HepG2 (cell line): ENCODE data around the gene RBP4. TPM values are rescaled to one million over a fixed set of nuclear protein-coding genes. Genes with fewer than 3 reads are reported as not detected.

Experiments
- ATAC-seq: fragments of 200-7000 bp; cut with Tn5 transposase; 3 replicates; pipeline ENCODE4 v1.9.1; 2020; ENCODE audit warnings: mild to moderate bottlenecking, moderate library complexity
- BruUV-seq: library from RNA; stranded (reverse); fragments of 400-500 nt; replicated peaks from 2 replicates; lab custom pipeline; 2021; lab: Mats Ljungman, UMichigan
- CTCF ChIA-PET: fragments of 300-600 bp; formaldehyde crosslinking; extraction: SDS; loops from one replicate; lab custom pipeline; 2021; ENCODE audit warnings: low total read pairs, inconsistent platforms, low intra/inter-chr PET ratio; lab: Yijun Ruan, JAX
- POLR2A ChIA-PET: fragments of 350-600 bp; sonication (Branson Sonifier 250); formaldehyde crosslinking; loops from one replicate; lab custom pipeline; 2020; ENCODE audit warnings: antibody characterized with exemption, inconsistent platforms; lab: Yijun Ruan, JAX
- DNase-seq: peaks from one replicate; pipeline ENCODE4 v3.0.0-alpha.2; 2015; ENCODE audit warnings: low spot score
- FAIRE-seq: peaks from 3 replicates; lab custom pipeline; 2011; peaks lifted over from hg19 to GRCh38; lab: Jason Lieb, UNC
- H2AFZ ChIP-seq: one replicate; pipeline ENCODE4 v1.6.1; 2011; ENCODE audit warnings: low read length, inconsistent platforms
- H3K27ac ChIP-seq: fragments of 300-600 bp; 3 replicates; pipeline ENCODE4 v1.8.0; 2011; ENCODE audit warnings: mixed run types, mild to moderate bottlenecking, mixed read lengths, low read length, inconsistent platforms; ENCODE audit not compliant: insufficient read depth; ENCODE audit errors: extremely low read length
- H3K27me3 ChIP-seq, 2 experiments: fragments of 200-600 bp in 1 of 2; 2 replicates in 1 of 2; 3 replicates in 1 of 2; pipeline versions ENCODE4 v1.6.0 to v1.8.0; 2011; ENCODE audit warnings: low read length in 2 of 2, mild to moderate bottlenecking in 2 of 2, moderate library complexity in 2 of 2, inconsistent platforms in 1 of 2; ENCODE audit not compliant: insufficient read depth in 2 of 2, control insufficient read depth in 1 of 2
- H3K36me3 ChIP-seq, 2 experiments: fragments of 200-600 bp in 1 of 2; replicated peaks in 1 of 2; 2 replicates in 1 of 2; 3 replicates in 1 of 2; pipeline versions ENCODE4 v1.5.1 to v1.8.0; 2011; ENCODE audit warnings: low read length in 2 of 2, inconsistent platforms in 1 of 2; ENCODE audit not compliant: insufficient read depth in 2 of 2, control insufficient read depth in 1 of 2
- H3K4me1 ChIP-seq: 2 replicates; pipeline ENCODE4 v1.5.1; 2012; ENCODE audit warnings: low read length, inconsistent platforms; ENCODE audit not compliant: insufficient read depth
- H3K4me2 ChIP-seq: 2 replicates; pipeline ENCODE4 v1.6.0; 2011; ENCODE audit warnings: low read depth, low read length, inconsistent platforms
- H3K4me3 ChIP-seq, 3 experiments: fragments of 200-600 bp in 1 of 3; sonication (generic), shearing (Covaris generic) in 1 of 3; replicated peaks in 1 of 3; 2 replicates each; pipeline ENCODE4 v1.5.1; 2011 to 2016; ENCODE audit warnings: low read length in 3 of 3, inconsistent platforms in 2 of 3, low read depth in 2 of 3, mild to moderate bottlenecking in 2 of 3, control low read depth in 1 of 3, mixed read lengths in 1 of 3; ENCODE audit not compliant: insufficient read depth in 1 of 3
- H3K79me2 ChIP-seq: one replicate; pipeline ENCODE4 v1.6.1; 2011; ENCODE audit warnings: low read length, inconsistent platforms; ENCODE audit not compliant: insufficient read depth
- H3K9ac ChIP-seq: 2 replicates; pipeline ENCODE4 v1.6.0; 2011; ENCODE audit warnings: mild to moderate bottlenecking, low read depth, low read length, inconsistent platforms; ENCODE audit not compliant: insufficient read depth
- H3K9me3 ChIP-seq: 2 replicates; pipeline ENCODE4 v1.5.1; 2012; ENCODE audit warnings: mild to moderate bottlenecking, low read length
- H4K20me1 ChIP-seq: 2 replicates; pipeline ENCODE4 v1.6.0; 2011; ENCODE audit warnings: inconsistent platforms, mild to moderate bottlenecking, low read length, moderate library complexity; ENCODE audit not compliant: insufficient read depth
- ZSCAN30 ChIP-seq: sonication (generic); formaldehyde crosslinking; IDR thresholded peaks from 2 replicates; pipeline ENCODE4 v1.5.0; 2020; ENCODE audit warnings: mild to moderate bottlenecking, missing genetic modification reagents
- WGBS: methylation state at CpG from one replicate; pipeline ENCODE4 v1.1.6; 2017; ENCODE audit warnings: low lambda C conversion rate; 5-methylcytosine and 5-hydroxymethylcytosine counted together
- in situ Hi-C: cut with HindIII; loops from 2 replicates; pipeline ENCODE4 v1.10.0; 2017; ENCODE audit warnings: low pct_unique_long_range_greater_than_20kb; ENCODE audit not compliant: extremely low pct_ligation_motif_present
- intact Hi-C: fragments of 100-400 bp; cut with micrococcal nuclease; formaldehyde crosslinking; loops from one replicate; pipeline ENCODE4 v1.10.0; 2022; ENCODE audit not compliant: unreplicated experiment
- polyA plus RNA-seq, 8 experiments: library from polyadenylated mRNA; depleted of rRNA in 3 of 8; stranded (reverse) in 7 of 8; unstranded in 1 of 8; fragments of >200 nt; fragmentation: Illumina TruSeq in 4 of 8; extraction: Trizol in 4 of 8; gene quantifications; 2 replicates each; pipeline versions ENCODE4 v1.2.1 to v1.2.3, GENCODE V29; 2011 to 2016; ENCODE audit warnings: low read depth in 4 of 8, missing spikeins in 1 of 8, mixed read lengths in 1 of 8; ENCODE audit not compliant: insufficient read depth in 1 of 8
- total RNA-seq, 5 experiments: library from RNA; depleted of rRNA; stranded (reverse); fragments of >200 nt; fragmentation: Illumina TruSeq; extraction: Trizol; gene quantifications; 2 replicates each; pipeline ENCODE4 v1.2.3, GENCODE V29; 2016; ENCODE audit warnings: low read depth in 1 of 5
- TF ChIP-seq, protein P1 (sequence below), 2 experiments: fragments of 450-650 bp in 1 of 2; sonication (generic) in 1 of 2; formaldehyde crosslinking in 1 of 2; IDR thresholded peaks; 2 replicates each; pipeline versions ENCODE4 v1.6.1 to v1.8.0; 2016 to 2022; ENCODE audit warnings: antibody characterized with exemption in 1 of 2, mild to moderate bottlenecking in 1 of 2, missing genetic modification reagents in 1 of 2

The RBP4 gene
- total and polyA plus RNA-seq, 2 of the 13 experiments (the other 11 are each of a cell fraction or from before 2014, with no cell fraction given): 642 to 931 TPM

DNA sequence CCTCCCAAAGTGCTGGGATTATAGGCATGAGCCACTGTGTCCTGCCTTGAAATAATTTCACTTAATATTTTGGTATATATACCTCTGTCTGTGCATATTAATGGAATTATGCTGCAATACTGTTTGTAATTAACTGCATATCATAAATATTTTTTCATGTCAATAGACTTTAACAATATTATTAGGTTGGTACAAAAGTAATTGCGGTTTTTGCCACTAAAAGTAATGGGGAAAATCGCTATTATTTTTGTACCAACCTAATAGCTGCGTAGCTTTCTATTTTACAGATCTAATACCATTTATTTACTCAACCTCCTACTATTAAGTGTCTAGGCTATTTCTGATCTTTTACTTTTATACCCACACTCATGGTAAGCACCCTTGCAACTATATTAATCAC, 7.4 kb upstream of the RBP4 start:
- ChIA-PET POLR2A (no interaction called here), CTCF (no interaction called here)
- Histone ChIP-seq H3K9me3 (no peaks in the 10 kb centered on the region), H3K4me3 (no peak overlapping the region), H3K27ac (no peak overlapping the region), H3K4me1 (peaks cover 26% of the 10 kb centered on the region), H3K36me3 (no peaks in the 10 kb centered on the region), H3K79me2 (no peaks in the 10 kb centered on the region), H3K27me3 (no peaks in the 10 kb centered on the region), H4K20me1 (no peaks in the 10 kb centered on the region), H2AFZ (no peak overlapping the region), H3K9ac (no peak overlapping the region), H3K4me2 (no peak overlapping the region)
- DNase-seq (no peak), ATAC-seq (no peak), FAIRE-seq (no peak)
- no TSS peak for BruUV-seq
- in situ Hi-C loops: no loop called here
- intact Hi-C loops: no loop called here
- WGBS: 41% methylated on average over 3 of the region's 3 CpGs
- TF ChIP-seq, protein P1, sequence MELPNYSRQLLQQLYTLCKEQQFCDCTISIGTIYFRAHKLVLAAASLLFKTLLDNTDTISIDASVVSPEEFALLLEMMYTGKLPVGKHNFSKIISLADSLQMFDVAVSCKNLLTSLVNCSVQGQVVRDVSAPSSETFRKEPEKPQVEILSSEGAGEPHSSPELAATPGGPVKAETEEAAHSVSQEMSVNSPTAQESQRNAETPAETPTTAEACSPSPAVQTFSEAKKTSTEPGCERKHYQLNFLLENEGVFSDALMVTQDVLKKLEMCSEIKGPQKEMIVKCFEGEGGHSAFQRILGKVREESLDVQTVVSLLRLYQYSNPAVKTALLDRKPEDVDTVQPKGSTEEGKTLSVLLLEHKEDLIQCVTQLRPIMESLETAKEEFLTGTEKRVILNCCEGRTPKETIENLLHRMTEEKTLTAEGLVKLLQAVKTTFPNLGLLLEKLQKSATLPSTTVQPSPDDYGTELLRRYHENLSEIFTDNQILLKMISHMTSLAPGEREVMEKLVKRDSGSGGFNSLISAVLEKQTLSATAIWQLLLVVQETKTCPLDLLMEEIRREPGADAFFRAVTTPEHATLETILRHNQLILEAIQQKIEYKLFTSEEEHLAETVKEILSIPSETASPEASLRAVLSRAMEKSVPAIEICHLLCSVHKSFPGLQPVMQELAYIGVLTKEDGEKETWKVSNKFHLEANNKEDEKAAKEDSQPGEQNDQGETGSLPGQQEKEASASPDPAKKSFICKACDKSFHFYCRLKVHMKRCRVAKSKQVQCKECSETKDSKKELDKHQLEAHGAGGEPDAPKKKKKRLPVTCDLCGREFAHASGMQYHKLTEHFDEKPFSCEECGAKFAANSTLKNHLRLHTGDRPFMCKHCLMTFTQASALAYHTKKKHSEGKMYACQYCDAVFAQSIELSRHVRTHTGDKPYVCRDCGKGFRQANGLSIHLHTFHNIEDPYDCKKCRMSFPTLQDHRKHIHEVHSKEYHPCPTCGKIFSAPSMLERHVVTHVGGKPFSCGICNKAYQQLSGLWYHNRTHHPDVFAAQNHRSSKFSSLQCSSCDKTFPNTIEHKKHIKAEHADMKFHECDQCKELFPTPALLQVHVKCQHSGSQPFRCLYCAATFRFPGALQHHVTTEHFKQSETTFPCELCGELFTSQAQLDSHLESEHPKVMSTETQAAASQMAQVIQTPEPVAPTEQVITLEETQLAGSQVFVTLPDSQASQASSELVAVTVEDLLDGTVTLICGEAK (IDR thresholded peaks at IDR 0.05): peak; percentile 82
- TF ChIP-seq, protein P1 (CRISPR knock-in tag; IDR thresholded peaks at IDR 0.05): no peak
- no peak for TF ChIP-seq ZSCAN30 (CRISPR knock-in tag)
